Hepatocyte (in vitro differentiated cells): Measurements from ENCODE around the gene CUL9. TPM values are rescaled to one million over a fixed set of nuclear protein-coding genes. Genes with fewer than 3 reads are reported as not detected.
A peak's percentile ranks its signal among the peaks of the same experiment; 100 is the strongest.

ENCODE experiments used
- DNase-seq: peaks from one replicate; pipeline ENCODE4 v3.0.0-alpha.2; 2016; ENCODE audit warnings: low spot score
- H2AFZ ChIP-seq: fragments of 200-600 bp; sonication (generic); 2 replicates; pipeline ENCODE4 v1.6.0; 2016; ENCODE audit warnings: antibody characterized with exemption, mild to moderate bottlenecking
- H3K27ac ChIP-seq: fragments of 200-600 bp; sonication (generic); 2 replicates; pipeline ENCODE4 v1.5.1; 2016; ENCODE audit warnings: mild to moderate bottlenecking
- H3K27me3 ChIP-seq: fragments of 200-600 bp; sonication (generic); 2 replicates; pipeline ENCODE4 v1.6.1; 2016
- H3K36me3 ChIP-seq: fragments of 200-600 bp; sonication (generic); replicated peaks from 2 replicates; pipeline ENCODE4 v1.5.1; 2016; ENCODE audit warnings: low read depth; ENCODE audit not compliant: insufficient read depth
- H3K4me1 ChIP-seq: fragments of 200-600 bp; sonication (generic); 2 replicates; pipeline ENCODE4 v1.5.1; 2016; ENCODE audit warnings: mild to moderate bottlenecking, moderate library complexity; ENCODE audit not compliant: insufficient read depth
- H3K4me2 ChIP-seq: fragments of 200-600 bp; sonication (generic); 2 replicates; pipeline ENCODE4 v1.6.0; 2016
- H3K4me3 ChIP-seq: fragments of 200-600 bp; sonication (generic); 2 replicates; pipeline ENCODE4 v1.5.1; 2016; ENCODE audit warnings: mild to moderate bottlenecking
- H3K79me2 ChIP-seq: fragments of 200-600 bp; sonication (generic); 2 replicates; pipeline ENCODE4 v1.6.0; 2017; ENCODE audit warnings: mild to moderate bottlenecking
- H3K9me2 ChIP-seq: fragments of 200-600 bp; sonication (generic); replicated peaks from 2 replicates; pipeline ENCODE4 v1.6.0; 2017; ENCODE audit warnings: mild to moderate bottlenecking; ENCODE audit not compliant: insufficient read depth
- H3K9me3 ChIP-seq: fragments of 200-600 bp; sonication (generic); 2 replicates; pipeline ENCODE4 v1.5.1; 2016; ENCODE audit warnings: low read depth, mild to moderate bottlenecking
- H4K20me1 ChIP-seq: fragments of 200-600 bp; sonication (generic); 2 replicates; pipeline ENCODE4 v1.6.0; 2016; ENCODE audit warnings: mild to moderate bottlenecking; ENCODE audit not compliant: insufficient read depth, poor library complexity, severe bottlenecking
- EZH2 ChIP-seq: fragments of 200-600 bp; sonication (generic); IDR thresholded peaks from 2 replicates; pipeline ENCODE4 v1.6.1; 2016; ENCODE audit warnings: antibody characterized with exemption, mild to moderate bottlenecking, borderline replicate concordance
- EZH2phosphoT487 ChIP-seq: fragments of 200-600 bp; sonication (generic); IDR thresholded peaks from one replicate; pipeline ENCODE4 v1.6.1; 2018; ENCODE audit warnings: antibody characterized with exemption, mild to moderate bottlenecking, low read depth, moderate library complexity; ENCODE audit not compliant: unreplicated experiment, severe bottlenecking
- WGBS: methylation state at CpG from one replicate; pipeline ENCODE4 v1.1.6; 2016; ENCODE audit warnings: low lambda C conversion rate; ENCODE audit errors: missing lambda C conversion rate; 5-methylcytosine and 5-hydroxymethylcytosine counted together
- polyA plus RNA-seq: library from polyadenylated mRNA; unstranded; fragments of >200 nt; fragmentation: Nextera tagmentation; extraction: Ambion mirVana; gene quantifications from 2 replicates; pipeline ENCODE4 v1.2.1, GENCODE V29; 2016
- total RNA-seq: library from RNA; depleted of rRNA; stranded (reverse); fragments of >200 nt; gene quantifications from 2 replicates; pipeline ENCODE4 v1.2.3, GENCODE V29; 2014
- TF ChIP-seq, protein P1 (sequence below): fragments of 200-600 bp; sonication (generic); IDR thresholded peaks from 2 replicates; pipeline ENCODE4 v1.5.1; 2016; ENCODE audit warnings: antibody characterized with exemption, mild to moderate bottlenecking; ENCODE audit not compliant: poor library complexity

Gene CUL9
- total and polyA plus RNA-seq, 2 experiments from 2014 or later, result 20.1 to 26.2 TPM

DNA sequence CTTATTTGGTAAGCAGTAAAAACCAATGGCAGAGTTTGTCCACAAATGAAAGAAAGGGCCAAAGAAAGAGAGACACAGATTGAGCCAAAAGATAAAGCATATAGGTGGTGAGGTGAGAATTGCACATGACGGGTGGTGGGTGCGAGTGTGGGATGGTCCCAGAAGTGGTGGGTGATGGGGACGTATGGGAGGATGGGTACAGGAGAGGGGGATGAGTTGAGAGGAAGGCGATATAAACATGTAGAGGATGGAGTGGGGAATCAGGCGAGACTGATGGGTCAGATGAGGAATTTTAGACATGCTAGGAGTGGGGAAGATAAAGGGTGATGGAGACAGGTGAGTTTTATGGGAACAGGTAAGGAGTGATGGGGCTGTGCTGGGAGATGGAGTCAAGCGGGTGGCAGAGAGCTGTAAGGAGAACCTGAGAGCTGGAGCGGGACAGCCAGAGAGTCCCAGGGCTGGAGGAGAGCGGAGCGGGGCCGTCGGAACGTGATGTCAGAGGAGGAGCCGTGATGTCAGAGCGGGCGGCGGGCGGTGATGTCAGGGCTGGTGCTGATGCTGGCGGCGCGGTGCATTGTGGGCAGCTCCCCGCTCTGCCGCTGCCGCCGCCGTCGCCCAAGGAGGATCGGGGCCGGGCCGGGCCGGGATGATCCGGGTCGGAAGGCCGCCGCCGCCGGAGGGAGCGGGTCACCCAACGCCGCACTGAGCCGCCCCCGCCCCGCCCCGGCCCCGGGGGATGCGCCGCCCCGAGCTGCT lies 61.1 kb downstream of the CUL9 start, which contains the start of gene TTBK1:
Gene TTBK1, plus strand, starts transcription at position 574 of the 756 bp plus-strand sequence. CDS start 3,180 bp downstream, outside the sequence.
- Histone ChIP-seq H2AFZ (no peak within 1 kb of the TSS), H3K27me3 (peaks cover 59% of the 10 kb centered on the region), H3K9me3 (no peaks in the 10 kb centered on the region)

DNA sequence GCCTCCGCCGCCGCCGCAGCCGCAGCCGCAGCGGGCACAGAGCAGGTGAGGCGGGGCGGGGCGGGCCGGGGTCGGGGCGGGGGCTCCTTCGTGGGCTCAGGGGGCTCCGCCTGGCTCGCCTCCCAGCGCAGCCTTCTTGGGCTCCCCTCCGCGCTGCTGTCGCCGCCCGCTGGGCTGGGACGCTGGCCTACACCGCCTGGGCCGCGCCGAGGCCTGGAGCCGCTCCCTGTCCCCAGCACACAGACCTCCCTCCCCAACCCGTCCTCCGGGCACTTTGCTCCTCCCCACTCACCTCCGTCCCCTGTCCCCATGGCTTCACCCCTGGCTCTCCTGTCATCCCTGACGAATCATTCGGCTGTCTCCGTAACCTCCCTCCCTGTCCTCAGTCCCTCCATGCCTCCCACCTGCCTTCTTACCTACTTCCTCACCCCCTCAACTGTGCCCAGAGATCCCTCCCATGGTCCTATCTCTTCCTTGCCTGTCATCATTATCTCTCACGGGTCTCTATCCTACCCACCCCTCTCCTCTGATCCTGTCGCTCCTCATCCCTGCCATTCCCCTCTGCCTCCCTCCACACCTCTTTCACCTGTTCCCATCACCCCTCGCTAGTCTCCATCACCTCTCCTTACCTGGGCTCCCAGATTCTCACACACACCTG lies 61.8 kb downstream of the CUL9 start:
- H3K9me2 ChIP-seq, result no peaks in the 10 kb centered on the region
- DNase-seq, result no peak
- 32% methylated on average over 12 of the region's 37 CpGs for WGBS

More for the DNA sequence above, 61.1 kb downstream of the CUL9 start, which contains the start of gene TTBK1:
- H3K4me2 ChIP-seq, result no peak within 1 kb of the TSS
- H3K36me3 ChIP-seq, result no peaks in the 10 kb centered on the region
- 26% methylated on average over 21 of the region's 47 CpGs for WGBS
- peaks cover 5% of the 10 kb centered on the region for H3K4me1 ChIP-seq
- no peaks in the 10 kb centered on the region for H3K9me2 ChIP-seq
- H4K20me1 ChIP-seq, result no peaks in the 10 kb centered on the region
- H3K27ac ChIP-seq, result no peak within 1 kb of the TSS
- no peaks in the 10 kb centered on the region for H3K79me2 ChIP-seq
- no peak for DNase-seq
- TF ChIP-seq, protein P1, sequence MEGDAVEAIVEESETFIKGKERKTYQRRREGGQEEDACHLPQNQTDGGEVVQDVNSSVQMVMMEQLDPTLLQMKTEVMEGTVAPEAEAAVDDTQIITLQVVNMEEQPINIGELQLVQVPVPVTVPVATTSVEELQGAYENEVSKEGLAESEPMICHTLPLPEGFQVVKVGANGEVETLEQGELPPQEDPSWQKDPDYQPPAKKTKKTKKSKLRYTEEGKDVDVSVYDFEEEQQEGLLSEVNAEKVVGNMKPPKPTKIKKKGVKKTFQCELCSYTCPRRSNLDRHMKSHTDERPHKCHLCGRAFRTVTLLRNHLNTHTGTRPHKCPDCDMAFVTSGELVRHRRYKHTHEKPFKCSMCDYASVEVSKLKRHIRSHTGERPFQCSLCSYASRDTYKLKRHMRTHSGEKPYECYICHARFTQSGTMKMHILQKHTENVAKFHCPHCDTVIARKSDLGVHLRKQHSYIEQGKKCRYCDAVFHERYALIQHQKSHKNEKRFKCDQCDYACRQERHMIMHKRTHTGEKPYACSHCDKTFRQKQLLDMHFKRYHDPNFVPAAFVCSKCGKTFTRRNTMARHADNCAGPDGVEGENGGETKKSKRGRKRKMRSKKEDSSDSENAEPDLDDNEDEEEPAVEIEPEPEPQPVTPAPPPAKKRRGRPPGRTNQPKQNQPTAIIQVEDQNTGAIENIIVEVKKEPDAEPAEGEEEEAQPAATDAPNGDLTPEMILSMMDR, result no peak
- TF ChIP-seq EZH2 (no peak), EZH2phosphoT487 (no peak)
- H3K4me3 ChIP-seq, result no peak within 1 kb of the TSS

DNA sequence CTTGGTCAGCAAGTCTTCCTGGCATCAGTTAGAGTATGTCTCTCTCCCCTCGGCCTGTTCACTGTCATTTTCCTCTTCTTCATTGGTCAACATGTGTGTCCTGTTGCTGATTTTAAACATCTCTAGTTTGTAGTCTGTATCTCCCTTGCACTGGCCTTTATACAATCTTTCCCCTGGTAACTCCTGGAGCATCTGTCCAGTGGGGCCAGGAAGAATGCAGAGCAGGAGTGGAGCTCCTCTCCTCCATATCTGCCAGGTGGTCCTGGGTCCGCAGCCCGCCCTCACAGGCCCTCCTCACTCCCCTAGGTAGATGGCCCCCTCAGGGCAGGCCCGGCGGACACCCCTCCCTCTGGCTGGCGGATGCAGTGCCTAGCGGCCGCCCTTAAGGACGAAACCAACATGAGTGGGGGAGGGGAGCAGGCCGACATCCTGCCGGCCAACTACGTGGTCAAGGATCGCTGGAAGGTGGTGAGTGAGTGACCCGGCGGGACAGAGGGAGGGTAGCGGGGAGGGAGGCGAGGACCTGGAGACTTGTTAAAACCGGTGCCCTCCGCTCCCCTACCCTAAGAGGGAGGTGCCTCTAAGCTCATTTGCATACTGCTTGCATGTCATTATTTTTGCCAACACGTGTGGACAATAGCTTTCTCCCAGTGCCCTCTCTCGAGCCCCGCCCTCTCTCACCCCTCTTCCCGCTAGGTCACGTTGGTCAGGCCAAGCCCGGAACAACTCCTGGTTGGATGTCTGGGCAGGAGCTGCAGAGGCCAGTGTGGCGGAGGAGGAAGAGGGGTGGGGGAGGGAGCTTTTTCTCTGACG lies 64.5 kb downstream of the CUL9 start:
- WGBS, result 8% methylated on average over 24 of the region's 27 CpGs
- Histone ChIP-seq H3K4me2 (peak overlapping the region; percentile 81), H3K4me1 (peaks cover 11% of the 10 kb centered on the region), H3K9me3 (no peaks in the 10 kb centered on the region), H2AFZ (peak overlapping the region; percentile 42), H3K27ac (no peak overlapping the region), H3K4me3 (peak overlapping the region; percentile 25), H4K20me1 (no peaks in the 10 kb centered on the region), H3K79me2 (no peaks in the 10 kb centered on the region), H3K9me2 (no peaks in the 10 kb centered on the region), H3K36me3 (no peaks in the 10 kb centered on the region), H3K27me3 (peaks cover 57% of the 10 kb centered on the region)
- TF ChIP-seq EZH2, result peak; percentile 48
- TF ChIP-seq, protein P1, result no peak
- no peak for TF ChIP-seq EZH2phosphoT487
- peak; percentile 53 for DNase-seq

More for the DNA sequence above, 61.8 kb downstream of the CUL9 start:
- Histone ChIP-seq H3K4me2 (no peak overlapping the region), H3K79me2 (no peaks in the 10 kb centered on the region), H3K9me3 (no peaks in the 10 kb centered on the region), H3K27me3 (peaks cover 59% of the 10 kb centered on the region), H4K20me1 (no peaks in the 10 kb centered on the region), H3K36me3 (no peaks in the 10 kb centered on the region), H2AFZ (no peak overlapping the region), H3K4me3 (no peak overlapping the region), H3K27ac (no peak overlapping the region), H3K4me1 (peaks cover 5% of the 10 kb centered on the region)
- TF ChIP-seq, protein P1, result no peak
- TF ChIP-seq EZH2 (no peak), EZH2phosphoT487 (no peak)
